Mesendoderm (in vitro differentiated cells): Measurements from ENCODE around the gene FREM1.

Experiments used
- DNase-seq: peaks from one replicate; pipeline ENCODE4 v3.0.0; 2013
- H2AK5ac ChIP-seq: 2 replicates; pipeline ENCODE4 v1.6.1; 2013; ENCODE audit warnings: low read length, inconsistent platforms
- H2BK120ac ChIP-seq: 2 replicates; pipeline ENCODE4 v1.6.1; 2013; ENCODE audit warnings: low read depth, mild to moderate bottlenecking, low read length, moderate library complexity, mixed read lengths
- H2BK15ac ChIP-seq: replicated peaks from 2 replicates; pipeline ENCODE4 v1.6.1; 2013; ENCODE audit warnings: low read depth, mild to moderate bottlenecking, moderate library complexity
- H2BK5ac ChIP-seq: 2 replicates; pipeline ENCODE4 v1.6.1; 2013; ENCODE audit warnings: low read length, inconsistent platforms
- H3K18ac ChIP-seq: 2 replicates; pipeline ENCODE4 v1.6.1; 2013; ENCODE audit warnings: mild to moderate bottlenecking, low read length, mixed read lengths
- H3K23ac ChIP-seq: one replicate; pipeline ENCODE4 v1.6.1; 2013; ENCODE audit warnings: low read length
- H3K27ac ChIP-seq: 2 replicates; pipeline ENCODE4 v1.5.1; 2013; ENCODE audit warnings: low read depth, mild to moderate bottlenecking, inconsistent platforms, low read length, moderate library complexity
- H3K27me3 ChIP-seq: 2 replicates; pipeline ENCODE4 v1.6.1; 2013; ENCODE audit warnings: low read length, control low read depth, mild to moderate bottlenecking, inconsistent platforms; ENCODE audit not compliant: insufficient read depth, poor library complexity
- H3K36me3 ChIP-seq: 2 replicates; pipeline ENCODE4 v1.6.1; 2013; ENCODE audit warnings: low read length, inconsistent platforms; ENCODE audit not compliant: control insufficient read depth, insufficient read depth
- H3K4ac ChIP-seq: one replicate; pipeline ENCODE4 v1.6.1; 2013; ENCODE audit warnings: low read depth, mild to moderate bottlenecking, low read length, moderate library complexity
- H3K4me1 ChIP-seq: 2 replicates; pipeline ENCODE4 v1.6.1; 2013; ENCODE audit warnings: low read depth, low read length, inconsistent platforms; ENCODE audit not compliant: control insufficient read depth
- H3K4me2 ChIP-seq: 2 replicates; pipeline ENCODE4 v1.6.1; 2013; ENCODE audit warnings: low read length
- H3K4me3 ChIP-seq: 2 replicates; pipeline ENCODE4 v1.5.1; 2013; ENCODE audit warnings: mild to moderate bottlenecking, low read length
- H3K56ac ChIP-seq: one replicate; pipeline ENCODE4 v1.6.1; 2013; ENCODE audit warnings: low read length
- H3K79me1 ChIP-seq: 2 replicates; pipeline ENCODE4 v1.6.1; 2013; ENCODE audit warnings: low read length, inconsistent platforms
- H3K79me2 ChIP-seq: 2 replicates; pipeline ENCODE4 v1.6.1; 2013; ENCODE audit warnings: mild to moderate bottlenecking, low read length; ENCODE audit not compliant: control insufficient read depth, insufficient read depth
- H3K9ac ChIP-seq: 2 replicates; pipeline ENCODE4 v1.6.1; 2013; ENCODE audit warnings: low read length, inconsistent platforms
- H4K5ac ChIP-seq: one replicate; pipeline ENCODE4 v1.6.1; 2013; ENCODE audit warnings: low read length
- H4K8ac ChIP-seq: one replicate; pipeline ENCODE4 v1.6.1; 2013; ENCODE audit warnings: low read depth, mild to moderate bottlenecking, control low read depth, low read length, moderate library complexity
- WGBS: extraction: QIAGEN DNeasy Blood & Tissue Kit; methylation state at CpG from one replicate; pipeline ENCODE4 v1.1.7; 2013; ENCODE audit warnings: low lambda C conversion rate, missing lambda C conversion rate; ENCODE audit not compliant: insufficient coverage; ENCODE audit errors: extremely low coverage; 5-methylcytosine and 5-hydroxymethylcytosine counted together

FREM1 gene

DNA sequence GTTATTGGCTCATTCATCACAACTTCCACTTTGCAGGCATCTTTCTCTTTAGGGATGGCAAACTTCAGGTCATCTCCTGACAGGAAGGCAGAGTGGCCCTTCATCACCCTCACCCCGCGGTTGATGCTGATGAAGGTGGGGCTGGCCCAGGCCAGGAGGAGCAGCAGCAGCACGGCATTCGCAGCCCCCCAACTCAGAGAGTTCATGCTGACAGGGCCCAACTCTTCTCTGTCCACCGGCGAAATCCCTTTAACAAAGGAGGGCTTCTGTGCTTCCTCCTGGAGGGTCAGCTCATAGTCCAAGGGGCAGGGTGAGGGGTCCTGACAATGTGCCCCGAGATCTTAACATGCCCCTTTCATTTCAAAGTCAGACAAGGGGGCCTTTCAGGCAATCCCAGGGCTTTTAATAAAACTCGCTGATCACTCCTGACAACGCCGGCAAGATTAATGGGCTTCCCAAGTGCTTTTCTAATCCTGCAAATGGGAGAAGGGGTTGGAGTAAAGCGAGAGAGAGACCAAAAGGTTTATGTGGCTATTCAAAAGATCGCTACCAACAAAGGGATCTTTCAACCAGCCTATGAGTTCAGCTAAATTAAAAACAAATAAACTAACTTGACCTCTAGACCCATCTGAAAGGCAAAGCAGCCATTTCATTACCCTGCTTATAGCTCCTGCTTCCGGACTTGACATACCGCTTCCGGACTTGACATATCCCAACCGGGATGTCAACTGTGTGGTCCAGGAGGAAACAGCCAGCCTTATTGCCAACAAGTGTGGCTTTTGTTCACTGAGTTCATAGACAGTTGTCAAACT, 41.2 kb downstream of the FREM1 start:
- Histone ChIP-seq H3K79me2 (no peaks in the 10 kb centered on the region), H2BK120ac (no peak overlapping the region), H4K8ac (no peak overlapping the region), H3K4me3 (no peak overlapping the region), H3K4me2 (no peak overlapping the region), H3K79me1 (no peaks in the 10 kb centered on the region), H2AK5ac (no peak overlapping the region), H2BK15ac (no peak overlapping the region), H2BK5ac (no peak overlapping the region), H4K5ac (no peak overlapping the region), H3K23ac (no peak overlapping the region), H3K27ac (no peak overlapping the region), H3K56ac (no peak overlapping the region), H3K4ac (no peak overlapping the region), H3K36me3 (no peaks in the 10 kb centered on the region), H3K9ac (no peak overlapping the region), H3K18ac (no peak overlapping the region), H3K27me3 (no peaks in the 10 kb centered on the region), H3K4me1 (no peaks in the 10 kb centered on the region)
- WGBS: no CpG with 5 or more reads among the region's 16 CpGs
- DNase-seq: no peak

DNA sequence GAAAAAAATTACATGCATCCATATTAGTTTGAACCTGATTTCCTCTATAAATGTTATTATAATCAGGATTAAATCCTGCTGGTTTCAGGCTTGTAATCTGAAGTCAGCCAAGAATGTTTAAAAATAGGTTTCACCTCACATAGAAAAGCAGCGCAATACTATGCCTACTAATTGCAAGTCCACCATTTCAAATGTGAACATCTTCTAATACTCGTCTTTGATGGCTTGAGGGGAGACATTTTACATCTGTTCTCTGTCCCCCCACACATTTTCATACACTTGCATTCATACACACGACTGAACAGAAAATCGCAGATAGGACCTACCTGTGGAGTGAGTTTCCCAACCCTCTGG, 41.8 kb downstream of the FREM1 start:
- H3K56ac ChIP-seq: no peak overlapping the region
- H4K8ac ChIP-seq: no peak overlapping the region
- H3K18ac ChIP-seq: no peak overlapping the region
- no peak overlapping the region for H2BK120ac ChIP-seq
- H3K9ac ChIP-seq: no peak overlapping the region
- WGBS: no CpG with 5 or more reads among the region's 4 CpGs
- H3K4me2 ChIP-seq: no peak overlapping the region
- H2BK15ac ChIP-seq: no peak overlapping the region
- no peak overlapping the region for H3K4ac ChIP-seq
- H3K23ac ChIP-seq: no peak overlapping the region
- H4K5ac ChIP-seq: no peak overlapping the region
- H3K4me1 ChIP-seq: no peaks in the 10 kb centered on the region
- H2BK5ac ChIP-seq: no peak overlapping the region
- H3K79me2 ChIP-seq: no peaks in the 10 kb centered on the region
- no peak overlapping the region for H2AK5ac ChIP-seq
- H3K4me3 ChIP-seq: no peak overlapping the region
- no peak overlapping the region for H3K27ac ChIP-seq
- no peaks in the 10 kb centered on the region for H3K79me1 ChIP-seq
- no peak for DNase-seq
- H3K36me3 ChIP-seq: no peaks in the 10 kb centered on the region
- no peaks in the 10 kb centered on the region for H3K27me3 ChIP-seq

- no peak overlapping the region for H3K9ac ChIP-seq
- no peaks in the 10 kb centered on the region for H3K79me1 ChIP-seq
- no peaks in the 10 kb centered on the region for H3K27me3 ChIP-seq
- no peak overlapping the region for H3K4me3 ChIP-seq
- H4K8ac ChIP-seq: no peak overlapping the region
- no peak overlapping the region for H3K23ac ChIP-seq
- H3K79me2 ChIP-seq: no peaks in the 10 kb centered on the region
- no peak overlapping the region for H4K5ac ChIP-seq
- H2BK15ac ChIP-seq: no peak overlapping the region
- WGBS: no CpG with 5 or more reads among the region's 2 CpGs
- no peak overlapping the region for H3K56ac ChIP-seq
- H3K4me2 ChIP-seq: no peak overlapping the region
- H3K27ac ChIP-seq: no peak overlapping the region
- H3K4me1 ChIP-seq: no peaks in the 10 kb centered on the region
- H2BK5ac ChIP-seq: no peak overlapping the region
- no peaks in the 10 kb centered on the region for H3K36me3 ChIP-seq
- no peak overlapping the region for H3K18ac ChIP-seq
- H2AK5ac ChIP-seq: no peak overlapping the region
- H2BK120ac ChIP-seq: no peak overlapping the region
- DNase-seq: no peak
- no peak overlapping the region for H3K4ac ChIP-seq
Measured at GRCh38 chr9:14866200-14866749, 44.0 kb downstream of the FREM1 start.

DNA sequence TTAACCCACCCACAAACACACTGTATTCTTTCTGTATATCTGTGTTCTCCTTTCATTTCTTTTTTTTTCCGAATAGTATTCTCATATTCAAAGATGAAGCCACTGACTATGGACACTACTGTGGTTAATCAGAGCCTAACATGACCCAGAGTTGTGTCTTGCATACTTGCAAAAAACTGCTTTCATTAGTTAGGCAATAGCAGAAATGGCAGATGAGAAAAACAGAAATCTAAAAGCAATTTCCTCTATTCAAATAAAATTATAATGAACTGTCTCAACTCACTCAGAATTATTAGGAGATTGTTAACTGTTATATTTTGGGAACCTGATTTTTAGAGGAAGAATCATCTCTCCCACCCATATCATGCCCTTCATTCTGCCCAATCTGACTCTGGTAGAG, 45.9 kb downstream of the FREM1 start:
- Histone ChIP-seq H3K9ac (no peak overlapping the region), H3K79me1 (no peaks in the 10 kb centered on the region), H2BK5ac (no peak overlapping the region), H4K5ac (no peak overlapping the region), H3K4ac (no peak overlapping the region), H4K8ac (no peak overlapping the region), H3K56ac (no peak overlapping the region), H3K4me1 (no peaks in the 10 kb centered on the region), H3K27me3 (no peaks in the 10 kb centered on the region), H2BK15ac (no peak overlapping the region), H2BK120ac (no peak overlapping the region), H3K36me3 (no peaks in the 10 kb centered on the region), H3K18ac (no peak overlapping the region), H2AK5ac (no peak overlapping the region), H3K79me2 (no peaks in the 10 kb centered on the region), H3K4me3 (no peak overlapping the region), H3K23ac (no peak overlapping the region), H3K27ac (no peak overlapping the region), H3K4me2 (no peak overlapping the region)
- no CpG with 5 or more reads among the region's 1 CpG for WGBS
- DNase-seq: no peak

GRCh38 chr9:14863402-14863801, 46.8 kb downstream of the FREM1 start:
- Histone ChIP-seq H2BK5ac (no peak overlapping the region), H3K27ac (no peak overlapping the region), H3K23ac (no peak overlapping the region), H3K36me3 (no peaks in the 10 kb centered on the region), H3K56ac (no peak overlapping the region), H3K4me2 (no peak overlapping the region), H2BK15ac (no peak overlapping the region), H3K4me1 (no peaks in the 10 kb centered on the region), H4K5ac (no peak overlapping the region), H4K8ac (no peak overlapping the region), H3K18ac (no peak overlapping the region), H3K79me1 (no peaks in the 10 kb centered on the region), H2AK5ac (no peak overlapping the region), H2BK120ac (no peak overlapping the region), H3K4ac (no peak overlapping the region), H3K79me2 (no peaks in the 10 kb centered on the region), H3K27me3 (no peaks in the 10 kb centered on the region), H3K9ac (no peak overlapping the region), H3K4me3 (no peak overlapping the region)
- no CpG with 5 or more reads among the region's 3 CpGs for WGBS
- DNase-seq: peak; percentile 12
